RWPE1 (cell line): Measurements from ENCODE around the gene MYOG.

Experiments
- CTCF ChIA-PET: fragments of 350-600 bp; sonication (Branson Sonifier 250); formaldehyde crosslinking; extraction: SDS; loops from one replicate; lab custom pipeline; 2021; lab: Yijun Ruan, JAX
- POLR2A ChIA-PET: fragments of 400-600 bp; formaldehyde crosslinking; extraction: SDS; loops from one replicate; lab custom pipeline; 2020; ENCODE audit warnings: antibody characterized with exemption; ENCODE audit not compliant: low non-redundant PET; lab: Yijun Ruan, JAX
- DNase-seq: peaks from one replicate; pipeline ENCODE4 v3.0.0; 2012; ENCODE audit warnings: low spot score
- H3K27ac ChIP-seq: fragments of 450-650 bp; 2 replicates; pipeline ENCODE4 v1.5.1; 2017
- CTCF ChIP-seq: fragments of 450-650 bp; conservative IDR thresholded peaks from 2 replicates; pipeline ENCODE4 v1.5.1; 2017; ENCODE audit warnings: low read depth, mild to moderate bottlenecking

Gene MYOG

GRCh38 chr1:203054642-203055041 is 31.2 kb downstream of the MYOG start:
- no peak overlapping the region for H3K27ac ChIP-seq
- no peak for TF ChIP-seq CTCF
- POLR2A ChIA-PET = no interaction called here
- no peak for DNase-seq
- CTCF ChIA-PET = interaction anchor here (0.6 to 1.5 kb wide), 6 partner anchors 12 to 214 kb away, joined by 3 to 16 read pairs (median 4); no protein-coding TSS in a partner anchor

GRCh38 chr1:203054184-203054583 is 31.6 kb downstream of the MYOG start:
- no peak for DNase-seq
- H3K27ac ChIP-seq = no peak overlapping the region
- ChIA-PET CTCF (interaction anchor here (0.9 to 1.4 kb wide), 4 partner anchors 12 to 213 kb away, joined by 3 to 6 read pairs (median 4); no protein-coding TSS in a partner anchor), POLR2A (no interaction called here)
- no peak for TF ChIP-seq CTCF

GRCh38 chr1:203052601-203053000 is 33.2 kb downstream of the MYOG start:
- no peak for DNase-seq
- no peak for TF ChIP-seq CTCF
- POLR2A ChIA-PET = no interaction called here
- H3K27ac ChIP-seq = no peak overlapping the region
- CTCF ChIA-PET = interaction anchor here (0.7 to 1.5 kb wide), 2 partner anchors 13 to 55 kb away, joined by 5 to 14 read pairs; no protein-coding TSS in a partner anchor

GRCh38 chr1:203051841-203052324 is 33.9 kb downstream of the MYOG start:
- TF ChIP-seq CTCF = no peak
- no peak for DNase-seq
- ChIA-PET CTCF (interaction anchor here (0.5 to 1.5 kb wide), 3 partner anchors 12 to 436 kb away, joined by 3 to 14 read pairs (median 5); partner anchors contain the start of gene PPFIA4), POLR2A (no interaction called here)
- no peak overlapping the region for H3K27ac ChIP-seq

GRCh38 chr1:203050826-203051225 is 35.0 kb downstream of the MYOG start:
- POLR2A ChIA-PET = no interaction called here
- no peak overlapping the region for H3K27ac ChIP-seq
- CTCF ChIA-PET = interaction anchor here (1.0 to 3.7 kb wide), 4 partner anchors 11 to 216 kb away, joined by 3 to 24 read pairs (median 6); partner anchors contain the start of gene PPFIA4
- TF ChIP-seq CTCF = no peak
- no peak for DNase-seq

GRCh38 chr1:203049576-203050180 is 36.1 kb downstream of the MYOG start:
- POLR2A ChIA-PET = no interaction called here
- no peak overlapping the region for H3K27ac ChIP-seq
- TF ChIP-seq CTCF = no peak
- CTCF ChIA-PET = interaction anchor here (0.5 to 3.7 kb wide), 5 partner anchors 10 to 218 kb away, joined by 3 to 24 read pairs (median 4); no protein-coding TSS in a partner anchor
- DNase-seq = no peak
